Activated CD4-positive, alpha-beta memory T cell treated with anti-CD3 and anti-CD28 coated beads, Interleukin-2, amount 10 ng/mL, durations not matched to agents 7 days and 5 days (primary cell): ENCODE data around the gene TNS1. TPM values are rescaled to one million over a fixed set of nuclear protein-coding genes. Genes with fewer than 3 reads are reported as not detected.

ENCODE experiments used
- CTCF ChIA-PET: fragments of 350-600 bp; sonication (Branson Sonifier 250); formaldehyde crosslinking; loops from one replicate; lab custom pipeline; 2021; ENCODE audit warnings: antibody characterized with exemption, inconsistent platforms; lab: Charles Lee
- POLR2A ChIA-PET: fragments of 350-600 bp; sonication (Branson Sonifier 250); formaldehyde crosslinking; loops from one replicate; lab custom pipeline; 2021; ENCODE audit warnings: antibody characterized with exemption; lab: Charles Lee
- DNase-seq: peaks from one replicate; pipeline ENCODE4 v3.0.0-alpha.2; 2020
- H3K27ac Mint-ChIP-seq: one replicate; pipeline ENCODE4 v1.8.0; 2021; ENCODE audit warnings: mild to moderate bottlenecking, mixed read lengths
- H3K27me3 Mint-ChIP-seq: one replicate; pipeline ENCODE4 v1.8.0; 2021; ENCODE audit warnings: mixed read lengths
- H3K36me3 Mint-ChIP-seq: one replicate; pipeline ENCODE4 v1.8.0; 2021; ENCODE audit warnings: low read depth, mixed read lengths
- H3K4me1 Mint-ChIP-seq: one replicate; pipeline ENCODE4 v1.8.0; 2021; ENCODE audit warnings: mixed read lengths
- H3K4me3 Mint-ChIP-seq: one replicate; pipeline ENCODE4 v1.8.0; 2021; ENCODE audit warnings: mild to moderate bottlenecking, mixed read lengths
- H3K9me3 Mint-ChIP-seq: one replicate; pipeline ENCODE4 v1.8.0; 2021; ENCODE audit warnings: mixed read lengths
- total RNA-seq, 2 experiments: library from RNA; stranded (reverse); gene quantifications; one replicate each; pipeline ENCODE4 v1.2.3, GENCODE V29; 2021

Gene TNS1
- total RNA-seq, 2 experiments from 2014 or later = 3.2 to 3.4 TPM

DNA sequence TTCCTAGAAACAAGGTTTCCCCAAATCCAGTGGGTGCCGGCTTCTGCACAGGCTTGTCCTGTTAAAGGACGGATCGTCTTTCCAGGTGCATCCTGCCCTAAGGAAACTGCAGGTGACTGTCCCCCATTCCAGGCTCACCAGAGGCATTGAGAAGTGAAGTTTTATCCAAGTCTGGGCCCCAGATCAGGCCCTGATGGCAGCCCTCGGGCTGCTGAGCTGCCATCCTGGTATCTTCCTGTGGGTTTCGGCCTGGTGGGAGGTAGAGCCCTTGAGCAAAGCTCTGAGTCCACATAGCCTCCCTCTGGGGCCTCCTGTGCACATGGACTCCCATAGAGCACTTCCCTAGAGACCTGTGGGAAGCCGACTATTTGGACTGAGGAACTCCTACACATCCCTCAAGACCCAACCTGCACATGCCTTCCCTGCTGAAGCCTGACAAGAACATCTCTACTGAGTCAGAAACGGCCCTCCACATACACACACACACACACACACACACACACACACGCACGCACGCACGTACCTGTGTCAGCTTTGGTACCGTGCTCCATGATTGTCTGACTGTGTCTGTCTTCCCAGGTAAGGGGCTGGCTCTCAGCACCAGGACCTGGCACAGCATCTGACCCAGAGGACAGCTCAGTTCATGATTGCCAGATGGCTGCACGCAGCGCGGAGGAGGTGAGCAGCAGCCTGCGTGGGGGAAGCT lies 16.4 kb downstream of the TNS1 start:
- Mint-ChIP-seq H3K27ac (no peak overlapping the region), H3K4me1 (no peaks in the 10 kb centered on the region), H3K9me3 (no peaks in the 10 kb centered on the region), H3K27me3 (no peaks in the 10 kb centered on the region), H3K36me3 (no peaks in the 10 kb centered on the region), H3K4me3 (no peak overlapping the region)
- POLR2A ChIA-PET = no interaction called here
- CTCF ChIA-PET = interaction anchor here (0.9 to 2.3 kb wide), 6 partner anchors 8 to 201 kb away, joined by 3 to 7 read pairs (median 5); no protein-coding TSS in a partner anchor
- no peak for DNase-seq

DNA sequence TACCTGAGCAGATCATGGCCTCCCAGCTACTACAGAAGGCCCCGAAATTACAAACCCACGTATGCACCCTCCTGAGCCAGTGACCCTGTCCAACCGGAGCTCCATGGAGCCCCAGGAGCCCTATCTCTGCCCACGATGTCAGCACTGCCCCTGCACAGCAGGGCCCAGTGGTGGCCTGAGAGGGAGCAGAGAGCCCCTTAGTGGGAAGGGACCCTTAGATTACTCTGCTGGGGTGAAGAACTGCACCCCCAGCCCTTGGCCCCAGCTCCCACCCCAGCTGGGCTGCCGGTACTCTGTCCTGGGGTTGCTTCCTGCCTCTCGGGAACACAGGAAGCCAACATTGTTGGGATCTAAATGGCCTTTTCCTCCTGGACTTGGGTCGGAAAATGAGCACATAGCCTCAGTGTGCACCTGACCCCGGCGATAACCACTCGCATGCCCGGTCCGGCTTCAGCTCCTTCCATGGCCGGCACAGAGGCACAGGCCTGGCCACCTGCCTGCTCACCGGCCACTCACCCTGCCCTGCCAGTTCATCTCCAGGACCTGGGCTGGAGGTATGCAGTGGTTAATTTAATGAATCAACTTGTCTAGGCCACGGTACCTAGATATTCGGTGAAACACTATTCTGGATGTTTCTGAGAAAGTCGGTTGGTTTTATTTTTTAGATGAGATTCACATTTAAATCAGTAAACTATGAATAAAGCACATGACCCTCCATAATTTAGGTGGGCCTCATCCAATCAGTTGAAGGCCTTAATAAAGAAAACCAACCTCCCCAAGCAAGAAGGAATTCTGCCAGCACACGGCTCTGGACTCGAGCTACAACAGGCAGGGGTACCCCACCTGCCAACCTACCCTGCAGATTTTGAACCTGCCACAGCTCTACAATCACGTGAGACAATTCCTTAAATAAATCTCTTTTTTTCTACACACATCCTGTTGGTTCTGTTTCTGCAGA lies 19.2 kb downstream of the TNS1 start:
- POLR2A ChIA-PET = no interaction called here
- H3K27me3 Mint-ChIP-seq = peaks cover 4% of the 10 kb centered on the region
- H3K4me1 Mint-ChIP-seq = no peaks in the 10 kb centered on the region
- no peak overlapping the region for H3K27ac Mint-ChIP-seq
- DNase-seq = no peak
- H3K4me3 Mint-ChIP-seq = no peak overlapping the region
- H3K36me3 Mint-ChIP-seq = no peaks in the 10 kb centered on the region
- CTCF ChIA-PET = interaction anchor here (1.1 to 2.3 kb wide), 2 partner anchors 11 to 194 kb away, joined by 3 to 7 read pairs; no protein-coding TSS in a partner anchor
- no peaks in the 10 kb centered on the region for H3K9me3 Mint-ChIP-seq

DNA sequence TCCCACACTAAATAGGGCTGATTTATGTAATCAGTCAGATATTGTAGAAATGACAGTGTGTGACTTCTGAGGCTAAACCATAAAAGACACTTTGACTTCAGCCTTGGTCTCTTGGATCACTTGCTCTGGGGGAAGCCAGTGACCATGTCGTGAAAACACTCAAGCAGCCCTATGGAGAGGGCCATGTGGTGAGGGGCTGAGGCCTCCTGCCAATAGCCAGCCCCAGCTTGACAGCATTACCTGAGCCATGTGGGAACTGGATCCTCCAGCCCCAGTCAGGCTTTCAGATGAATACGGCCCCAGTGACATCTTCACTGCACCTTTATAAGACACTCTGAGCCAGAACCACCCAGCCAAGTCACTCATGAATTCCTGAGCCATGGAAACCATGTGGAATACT lies 20.8 kb downstream of the TNS1 start:
- ChIA-PET POLR2A (no interaction called here), CTCF (no interaction called here)
- Mint-ChIP-seq H3K36me3 (no peaks in the 10 kb centered on the region), H3K27ac (no peak overlapping the region), H3K9me3 (no peaks in the 10 kb centered on the region), H3K27me3 (peaks cover 4% of the 10 kb centered on the region), H3K4me1 (no peaks in the 10 kb centered on the region), H3K4me3 (no peak overlapping the region)
- no peak for DNase-seq

DNA sequence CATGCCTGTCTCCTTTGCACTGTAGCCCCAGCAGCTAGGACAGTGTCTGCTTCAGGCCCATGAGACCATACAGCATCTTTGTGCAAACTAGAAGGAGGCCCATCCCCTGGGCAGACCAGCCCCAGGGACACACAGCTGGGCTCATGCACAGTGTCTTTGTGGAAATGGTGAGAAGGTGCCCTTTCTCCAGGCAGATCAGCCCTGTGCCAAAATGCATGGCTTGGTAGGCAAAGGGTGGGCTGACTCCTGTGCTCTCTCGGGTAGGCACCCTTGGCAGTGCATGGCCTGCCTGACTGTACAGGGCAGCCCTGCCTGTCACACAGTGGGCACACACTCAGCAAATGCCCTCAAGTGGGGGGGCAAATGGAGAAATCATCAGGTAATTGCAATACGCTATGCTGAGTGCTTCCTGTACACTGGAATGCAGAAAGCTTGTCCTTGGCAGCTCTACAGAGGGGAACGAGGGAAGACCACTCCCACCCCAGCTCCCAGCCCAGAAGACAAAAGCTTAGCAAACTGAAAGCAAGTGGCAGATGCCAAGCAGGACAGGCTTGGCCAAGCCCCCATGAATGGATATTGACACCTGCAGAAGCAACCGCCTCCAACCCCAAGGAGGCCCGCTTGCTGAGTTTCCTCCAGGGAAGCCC lies 21.6 kb downstream of the TNS1 start:
- H3K4me3 Mint-ChIP-seq = no peak overlapping the region
- H3K27me3 Mint-ChIP-seq = peaks cover 4% of the 10 kb centered on the region
- no peak overlapping the region for H3K27ac Mint-ChIP-seq
- H3K9me3 Mint-ChIP-seq = no peaks in the 10 kb centered on the region
- no peak for DNase-seq
- POLR2A ChIA-PET = no interaction called here
- no peaks in the 10 kb centered on the region for H3K4me1 Mint-ChIP-seq
- CTCF ChIA-PET = no interaction called here
- H3K36me3 Mint-ChIP-seq = no peaks in the 10 kb centered on the region

DNA sequence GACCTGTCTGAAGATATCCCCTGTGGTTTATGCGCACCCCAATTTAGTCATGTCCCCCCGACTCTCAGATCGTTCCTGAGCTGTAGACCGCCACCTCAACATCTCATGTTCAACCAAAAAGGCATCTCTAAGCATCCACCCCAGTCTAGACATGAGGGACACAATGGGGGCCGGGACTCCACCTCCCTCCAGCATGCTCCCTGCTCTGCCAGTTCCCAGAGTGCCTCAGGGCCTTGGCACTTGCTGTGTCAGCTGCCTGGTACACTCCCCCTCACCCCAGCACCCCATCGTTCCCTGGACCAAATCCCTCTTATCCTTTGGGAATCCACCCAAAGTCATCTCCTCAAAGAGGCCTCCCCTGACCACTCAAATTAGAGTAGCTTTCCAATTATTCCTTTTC lies 22.2 kb downstream of the TNS1 start:
- Mint-ChIP-seq H3K27ac (no peak overlapping the region), H3K27me3 (peaks cover 4% of the 10 kb centered on the region), H3K36me3 (no peaks in the 10 kb centered on the region), H3K9me3 (no peaks in the 10 kb centered on the region), H3K4me3 (no peak overlapping the region), H3K4me1 (no peaks in the 10 kb centered on the region)
- POLR2A ChIA-PET = no interaction called here
- no peak for DNase-seq
- CTCF ChIA-PET = interaction anchor here (1.2 kb wide), 1 partner anchor 191 kb away, joined by 4 read pairs; no protein-coding TSS in a partner anchor

DNA sequence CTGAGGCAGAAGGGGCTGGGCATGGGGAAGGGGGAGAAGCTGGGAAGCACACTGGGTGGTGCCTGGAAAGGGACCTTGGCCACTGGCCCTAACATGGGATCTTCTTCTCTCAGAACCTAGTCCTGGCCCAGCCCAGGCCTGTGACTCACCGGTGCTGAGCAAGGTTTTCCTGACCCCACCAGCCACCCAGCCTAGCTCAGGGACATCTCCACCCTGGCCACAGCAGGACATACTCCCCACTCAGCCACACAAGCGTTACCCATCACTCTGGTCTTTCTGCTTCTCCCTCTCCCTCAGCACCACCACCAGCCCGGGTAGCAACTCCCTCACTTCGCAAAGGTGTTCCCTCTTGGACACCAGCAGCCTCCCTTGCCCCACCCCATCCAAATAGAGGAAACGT lies 22.8 kb downstream of the TNS1 start:
- Mint-ChIP-seq H3K27me3 (peaks cover 4% of the 10 kb centered on the region), H3K4me1 (no peaks in the 10 kb centered on the region), H3K36me3 (no peaks in the 10 kb centered on the region), H3K4me3 (no peak overlapping the region), H3K27ac (no peak overlapping the region), H3K9me3 (no peaks in the 10 kb centered on the region)
- no peak for DNase-seq
- CTCF ChIA-PET = interaction anchor here (1.2 kb wide), 1 partner anchor 191 kb away, joined by 4 read pairs; no protein-coding TSS in a partner anchor
- POLR2A ChIA-PET = no interaction called here

DNA sequence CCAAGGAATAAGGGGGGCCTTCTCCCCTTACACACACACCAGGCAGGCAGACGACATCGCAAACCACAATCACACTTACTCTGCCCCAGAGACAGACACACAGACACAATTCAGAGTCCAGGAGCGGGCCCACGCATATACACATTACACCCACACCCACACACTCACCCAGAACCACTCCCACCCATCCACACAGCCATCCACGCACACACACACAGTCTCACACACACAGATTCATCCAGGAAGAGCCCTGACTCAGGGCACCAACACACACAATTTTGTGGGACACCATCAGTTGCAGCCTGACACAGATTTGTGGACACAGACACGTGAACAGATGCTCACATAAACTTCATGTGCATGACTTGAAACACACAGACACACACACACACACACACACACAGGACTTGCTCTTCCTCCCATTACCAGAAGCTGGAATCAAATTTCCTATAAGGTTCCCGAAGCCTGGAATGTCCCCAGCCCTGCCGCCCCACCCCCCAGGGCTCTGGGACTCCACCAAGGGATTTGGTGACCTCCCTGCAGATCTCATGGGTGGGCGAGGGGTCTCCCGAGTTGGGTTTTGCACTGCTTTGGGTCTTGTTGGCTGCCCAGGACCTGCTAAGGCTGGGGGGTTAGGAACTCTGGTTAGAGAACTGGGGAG lies 23.5 kb downstream of the TNS1 start:
- H3K36me3 Mint-ChIP-seq = no peaks in the 10 kb centered on the region
- H3K9me3 Mint-ChIP-seq = no peaks in the 10 kb centered on the region
- ChIA-PET CTCF (interaction anchor here (1.2 kb wide), 1 partner anchor 190 kb away, joined by 4 read pairs; no protein-coding TSS in a partner anchor), POLR2A (no interaction called here)
- no peak overlapping the region for H3K27ac Mint-ChIP-seq
- no peak overlapping the region for H3K4me3 Mint-ChIP-seq
- DNase-seq = no peak
- H3K27me3 Mint-ChIP-seq = peaks cover 5% of the 10 kb centered on the region
- no peaks in the 10 kb centered on the region for H3K4me1 Mint-ChIP-seq

DNA sequence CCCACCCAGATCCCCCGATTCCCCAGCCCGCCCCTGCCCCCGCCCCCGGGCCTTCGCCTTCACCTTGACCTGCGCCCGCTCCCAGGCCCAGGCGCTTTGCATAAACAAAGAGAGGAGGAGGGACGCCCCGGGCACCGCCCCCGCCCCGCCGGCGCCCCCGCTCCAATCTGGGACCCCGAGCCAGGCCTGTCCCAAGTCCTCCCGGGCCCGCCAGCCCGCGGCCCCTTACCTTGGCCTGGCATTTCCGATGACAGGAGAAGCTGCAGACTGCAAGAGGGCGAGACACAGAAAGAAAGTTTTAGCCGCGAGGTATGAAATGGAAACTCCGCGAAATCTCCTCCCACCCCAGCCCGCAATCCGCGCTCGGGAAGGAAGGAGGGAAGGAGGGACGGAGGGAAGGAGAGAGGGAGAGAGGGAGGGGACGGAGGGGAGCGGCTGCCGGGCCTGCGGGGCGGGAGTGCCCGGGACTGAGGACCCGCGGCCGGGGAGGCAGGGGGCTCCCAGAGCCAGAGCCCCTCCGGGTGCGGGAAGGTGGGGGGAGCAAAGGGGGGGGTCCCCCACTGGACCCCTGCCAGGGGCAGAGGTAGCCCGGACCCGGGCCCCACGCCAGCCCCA lies 24.2 kb downstream of the TNS1 start:
- CTCF ChIA-PET = no interaction called here
- POLR2A ChIA-PET = no interaction called here
- Mint-ChIP-seq H3K27ac (no peak overlapping the region), H3K27me3 (peaks cover 8% of the 10 kb centered on the region), H3K36me3 (no peaks in the 10 kb centered on the region), H3K4me3 (no peak overlapping the region), H3K9me3 (no peaks in the 10 kb centered on the region), H3K4me1 (no peaks in the 10 kb centered on the region)
- DNase-seq = no peak

DNA sequence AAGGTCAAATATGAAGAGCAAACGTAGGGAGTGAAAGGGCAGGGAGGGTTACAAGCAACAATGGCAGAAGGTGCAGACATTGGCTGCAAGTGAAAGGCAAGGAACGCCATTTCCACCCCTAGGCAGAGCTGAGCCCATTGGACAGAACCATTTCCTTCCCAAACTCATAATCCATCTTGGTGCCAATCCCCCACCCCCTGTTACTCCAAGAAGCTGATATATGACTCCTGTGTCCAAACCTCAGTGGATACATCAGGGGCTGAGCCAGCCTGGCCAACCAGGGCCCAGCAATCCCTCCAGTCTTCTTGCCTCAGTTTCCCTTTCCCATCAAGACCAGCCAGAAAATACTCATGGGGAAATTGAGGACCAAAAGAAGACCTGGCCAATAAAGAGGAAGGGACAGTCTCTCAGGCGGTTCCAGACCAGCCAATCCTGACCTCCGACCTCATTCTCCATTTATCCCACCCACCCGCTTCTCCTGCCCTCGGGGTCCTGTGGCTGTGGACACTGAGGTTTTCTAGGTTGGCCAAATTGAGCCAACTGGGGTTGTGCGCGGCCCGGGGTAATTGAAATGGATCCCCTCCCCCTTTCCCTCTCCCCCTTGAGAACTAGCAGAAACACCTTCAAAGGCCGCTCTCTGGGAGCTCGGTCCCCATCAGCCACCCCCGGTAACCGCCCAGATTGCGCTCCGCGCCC lies 24.8 kb downstream of the TNS1 start:
- CTCF ChIA-PET = no interaction called here
- Mint-ChIP-seq H3K36me3 (no peaks in the 10 kb centered on the region), H3K27ac (no peak overlapping the region), H3K27me3 (peaks cover 10% of the 10 kb centered on the region), H3K9me3 (no peaks in the 10 kb centered on the region), H3K4me3 (no peak overlapping the region), H3K4me1 (no peaks in the 10 kb centered on the region)
- POLR2A ChIA-PET = no interaction called here
- DNase-seq = no peak

DNA sequence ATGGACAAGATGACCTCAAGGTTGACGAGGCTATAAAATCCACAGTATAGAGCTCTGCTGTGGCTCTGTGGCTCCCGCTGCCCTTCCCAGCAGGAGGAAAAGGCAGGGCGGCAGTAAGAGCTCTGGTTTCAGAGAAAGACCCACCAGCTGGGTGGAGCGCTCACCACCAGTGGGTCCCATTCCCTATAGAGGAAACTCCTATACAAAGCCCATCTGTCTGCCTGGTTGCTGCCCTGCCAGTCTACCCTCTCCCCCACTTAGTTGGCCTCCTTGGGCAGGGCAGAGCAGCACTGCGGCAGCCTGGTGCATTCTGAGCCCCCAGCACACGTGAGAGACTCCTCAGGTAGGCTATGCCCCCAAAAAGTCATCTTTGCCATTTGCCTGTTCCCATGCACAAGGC lies 26.5 kb downstream of the TNS1 start:
- H3K27me3 Mint-ChIP-seq = peaks cover 15% of the 10 kb centered on the region
- H3K4me1 Mint-ChIP-seq = no peaks in the 10 kb centered on the region
- no peak overlapping the region for H3K4me3 Mint-ChIP-seq
- no peak for DNase-seq
- no peaks in the 10 kb centered on the region for H3K36me3 Mint-ChIP-seq
- no peak overlapping the region for H3K27ac Mint-ChIP-seq
- ChIA-PET POLR2A (no interaction called here), CTCF (no interaction called here)
- no peaks in the 10 kb centered on the region for H3K9me3 Mint-ChIP-seq

DNA sequence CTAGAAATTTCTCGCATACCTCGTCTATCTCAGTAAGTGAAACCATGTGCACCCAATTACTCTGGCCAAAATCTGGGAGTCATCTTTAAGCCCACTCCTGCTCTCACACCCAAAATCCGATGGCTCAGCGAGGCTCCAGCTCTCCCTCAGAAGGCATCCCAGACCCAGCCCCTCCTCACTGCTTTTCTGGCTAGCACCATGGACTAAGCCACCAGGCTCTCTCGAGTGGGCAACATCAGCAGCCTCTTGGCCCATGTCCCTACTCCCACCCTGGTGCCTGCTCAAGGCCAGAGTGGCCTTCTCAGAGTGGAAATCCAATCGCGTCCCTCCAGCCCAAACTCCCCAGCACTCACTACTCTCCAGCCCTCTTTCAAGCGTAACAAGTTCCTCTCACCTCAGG lies 27.2 kb downstream of the TNS1 start:
- Mint-ChIP-seq H3K27ac (no peak overlapping the region), H3K27me3 (peaks cover 18% of the 10 kb centered on the region), H3K36me3 (no peaks in the 10 kb centered on the region), H3K9me3 (no peaks in the 10 kb centered on the region), H3K4me1 (no peaks in the 10 kb centered on the region), H3K4me3 (no peak overlapping the region)
- CTCF ChIA-PET = no interaction called here
- no peak for DNase-seq
- POLR2A ChIA-PET = no interaction called here
